Lower leg skin (tissue), 3 donors: ENCODE data around the gene CYP4F2.
"Not testable (repeated sequence)": the region's sequence is repeated elsewhere in the genome, so short reads cannot be mapped to it uniquely, and the experiment has no call there.

Experiments
- CTCF ChIP-seq, 3 donors: fragments of 450-650 bp; IDR thresholded peaks; one replicate each; pipeline ENCODE4 v1.5.1; 2016; ENCODE audit warnings: antibody characterized with exemption in 3 of 3, mild to moderate bottlenecking in 3 of 3, moderate library complexity in 2 of 3
- POLR2A ChIP-seq, 2 donors: fragments of 450-650 bp; IDR thresholded peaks; one replicate each; pipeline ENCODE4 v1.6.1; 2016 to 2017; ENCODE audit warnings: antibody characterized with exemption in 2 of 2, mild to moderate bottlenecking in 1 of 2, moderate library complexity in 1 of 2

- TF ChIP-seq CTCF, POLR2A (IDR thresholded peaks at IDR 0.05): not testable (repeated sequence)
These were observed 63.6 kb downstream of the CYP4F2 start for GRCh38 chr19:15834232-15834631.
